NOMO-1 (cell line): ENCODE data around the gene SLC12A6.
"Not testable (repeated sequence)": the region's sequence is repeated elsewhere in the genome, so short reads cannot be mapped to it uniquely, and the experiment has no call there.

Experiments
- DNase-seq, 2 experiments: peaks; one replicate each; lab custom pipeline; 2025; ENCODE audit not compliant: unreplicated experiment in 2 of 2; lab: John Stamatoyannopoulos, UW

SLC12A6 gene

DNA sequence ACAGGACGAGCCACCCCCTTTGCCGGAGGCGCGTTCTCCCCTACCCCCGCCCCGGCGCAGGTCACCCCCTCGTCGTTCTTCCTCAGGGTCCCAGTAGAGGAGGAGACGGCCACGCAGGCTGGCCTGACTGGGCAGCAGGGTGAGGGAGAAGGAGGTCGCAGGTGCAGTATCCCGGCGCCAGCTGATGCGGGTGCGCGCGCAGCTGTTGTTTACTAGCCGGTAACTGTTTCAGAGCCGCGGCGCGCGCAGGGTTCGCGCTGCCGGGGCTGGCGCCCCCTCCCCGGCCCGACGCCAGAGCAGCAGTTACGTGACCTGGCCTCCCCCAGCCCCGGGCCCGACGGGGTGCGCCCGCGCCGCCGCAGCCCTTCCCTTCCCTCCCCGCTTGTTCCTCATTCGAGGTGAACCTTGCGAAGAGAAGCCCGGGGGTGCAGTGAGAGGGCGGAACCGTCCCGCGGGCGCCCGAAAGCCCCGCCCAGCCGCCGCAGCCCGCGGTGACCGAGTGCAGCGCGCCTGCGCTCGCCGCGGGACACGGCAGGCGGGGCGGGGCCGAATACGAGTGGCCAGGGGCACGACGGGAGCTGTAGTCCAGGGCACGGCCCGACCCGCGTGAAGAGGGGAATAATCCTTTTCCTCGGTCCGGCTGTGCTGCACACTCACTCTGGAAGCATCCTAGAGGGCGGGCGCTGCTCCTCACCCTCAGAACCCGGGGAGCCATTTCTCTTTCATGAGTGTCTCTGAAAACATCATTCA is at the start of gene SLC12A6:
Gene SLC12A6 (minus strand): TSS at position 225 of the 750 bp plus-strand sequence. CDS start 1,101 bp downstream, outside the sequence.
- peak; percentile 90 to 94 for DNase-seq

DNA sequence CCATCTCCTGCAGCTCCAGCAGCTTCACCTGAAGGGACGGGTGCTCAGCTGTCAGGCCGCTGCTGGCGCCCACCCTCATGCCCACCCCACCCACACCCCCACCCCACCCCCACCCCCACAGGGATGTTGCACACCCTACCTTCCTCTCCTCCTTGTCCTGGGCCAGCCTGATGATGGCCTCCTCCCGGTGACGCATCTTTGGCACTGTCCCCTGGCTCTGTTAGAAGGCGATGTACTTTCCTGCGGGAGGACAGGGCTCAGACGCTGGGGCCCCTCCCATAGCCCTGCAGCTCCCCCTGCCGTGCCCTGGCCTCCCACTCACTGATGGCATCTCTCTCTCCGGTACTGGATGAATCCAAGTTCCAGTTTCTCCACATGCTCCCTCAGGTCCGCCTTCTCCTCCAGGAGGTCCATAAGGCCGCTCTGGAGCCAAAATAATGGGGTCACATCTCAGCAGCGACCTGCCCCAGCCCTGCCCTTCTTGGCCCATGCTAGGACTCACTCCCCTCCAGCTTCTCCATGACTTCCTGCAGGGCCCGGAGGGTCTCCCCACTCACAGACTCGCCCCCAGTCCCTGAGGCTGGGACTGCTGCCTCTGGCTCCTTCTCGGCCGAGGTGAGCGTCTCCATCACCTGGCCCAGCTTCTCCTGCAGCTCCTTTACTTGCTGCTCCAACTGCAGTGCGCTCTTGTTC is 44.4 kb upstream of the SLC12A6 start:
- DNase-seq = not testable (repeated sequence)

DNA sequence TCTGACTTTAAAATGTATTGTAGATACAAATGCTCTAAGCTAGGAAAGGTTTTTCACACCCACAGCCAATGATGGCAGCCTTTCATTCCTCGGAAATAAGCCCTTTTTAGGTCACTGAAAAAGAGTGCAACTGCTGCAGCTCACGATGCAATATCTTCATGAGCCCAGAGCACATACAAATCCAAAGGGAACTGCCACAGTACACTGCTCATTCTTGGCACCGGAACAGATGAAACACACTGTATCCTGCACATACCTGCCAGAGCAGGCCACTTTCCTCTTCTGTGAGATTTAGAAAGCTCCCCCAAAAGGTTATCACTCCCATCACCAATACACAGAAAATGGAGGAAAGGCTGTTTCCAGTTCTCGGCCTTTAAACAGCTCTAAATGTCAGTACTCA is 42.9 kb upstream of the SLC12A6 start:
- DNase-seq = not testable (repeated sequence)

DNA sequence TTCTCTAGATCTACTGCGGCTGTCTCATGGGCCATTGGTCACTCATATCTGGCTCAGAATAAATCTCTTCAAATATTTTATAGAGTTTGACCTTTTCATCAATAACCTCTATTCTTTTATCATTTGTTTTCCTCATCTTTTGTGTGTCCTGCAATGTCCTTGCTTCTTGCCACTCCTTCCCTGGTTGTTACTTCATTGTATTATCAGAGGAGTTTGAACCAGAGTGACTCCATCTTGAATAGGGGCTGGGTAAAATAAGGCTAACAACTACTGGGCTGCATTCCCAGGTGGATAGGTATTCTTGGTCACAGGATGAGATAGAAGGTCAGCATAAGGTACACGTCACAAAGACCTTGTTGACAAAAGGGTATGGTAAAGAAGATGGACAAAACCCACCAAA is 39.3 kb upstream of the SLC12A6 start:
- no peak for DNase-seq

DNA sequence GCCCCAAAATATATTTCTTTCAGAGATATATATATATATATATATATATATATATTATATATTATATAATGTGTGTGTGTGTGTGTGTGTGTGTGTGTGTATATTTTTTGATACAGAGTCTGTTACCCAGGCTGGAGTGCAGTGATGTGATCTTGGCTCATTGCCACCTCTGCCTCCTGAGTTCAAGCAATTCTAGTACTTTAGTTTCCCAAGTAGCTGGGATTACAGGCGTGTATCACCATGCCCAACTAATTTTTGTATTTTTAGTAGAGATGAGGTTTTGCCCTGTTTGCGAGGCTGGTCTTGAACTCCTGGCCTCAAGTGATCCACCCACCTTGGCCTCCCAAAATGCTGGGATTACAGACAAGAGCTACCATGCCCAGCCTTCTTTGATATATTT is 38.0 kb upstream of the SLC12A6 start:
- not testable (repeated sequence) for DNase-seq

DNA sequence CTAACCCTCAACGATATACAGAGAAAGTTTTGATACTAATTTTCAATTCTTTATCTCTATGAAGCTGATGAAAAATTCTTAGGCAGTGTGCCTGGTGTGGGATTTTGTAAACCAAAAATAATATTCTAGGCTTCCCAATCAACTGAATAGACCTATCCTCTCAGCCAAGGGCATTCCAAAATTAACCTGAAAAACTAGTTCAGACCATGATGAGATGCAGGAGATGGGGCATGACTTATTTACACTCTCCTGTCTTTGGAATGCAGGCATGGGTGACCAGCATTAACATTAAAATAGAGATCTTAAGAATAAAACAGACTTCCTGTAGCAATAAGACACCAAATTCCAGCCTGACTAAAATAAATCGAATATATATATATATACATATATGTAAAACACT is 37.2 kb upstream of the SLC12A6 start:
- DNase-seq = no peak

DNA sequence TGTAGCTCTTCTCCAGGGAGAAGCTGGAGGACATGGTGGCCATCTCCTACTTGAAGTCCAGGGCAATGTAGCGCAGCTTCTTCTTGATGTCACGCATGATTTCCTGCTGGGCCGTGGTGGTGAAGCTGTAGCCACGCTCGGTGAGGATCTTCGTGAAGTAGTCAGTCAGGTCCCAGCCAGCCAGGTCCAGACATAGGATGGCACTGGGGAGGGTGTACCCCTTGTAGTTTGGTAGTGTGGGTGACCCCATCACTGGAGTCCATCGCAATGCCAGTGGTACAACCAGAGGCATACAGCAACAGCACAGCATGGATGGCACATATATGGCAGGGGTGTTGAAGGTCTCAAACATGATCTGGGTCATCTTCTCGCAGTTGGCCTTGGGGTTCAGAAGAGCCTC is 36.4 kb upstream of the SLC12A6 start:
- no peak for DNase-seq

DNA sequence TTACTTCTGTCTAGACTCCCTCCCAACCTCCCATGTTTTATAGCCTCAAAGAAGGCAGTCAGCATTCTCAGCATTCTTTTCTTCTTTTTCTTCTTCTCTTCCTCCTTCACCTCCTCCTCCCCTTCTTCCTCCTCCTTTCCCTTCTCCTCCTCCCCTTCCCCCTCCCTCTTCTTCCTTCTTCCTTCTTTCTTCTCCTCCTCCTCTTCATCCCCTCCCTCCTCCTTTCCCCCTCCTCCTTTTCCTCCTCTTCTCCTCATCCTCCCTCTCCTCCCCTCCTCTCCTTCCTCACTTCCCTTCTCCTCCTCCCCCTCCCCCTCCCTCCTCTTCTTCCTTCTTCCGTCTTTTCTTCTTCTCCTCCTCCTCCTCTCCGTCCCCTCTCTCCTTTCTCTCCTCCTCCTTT is 33.1 kb upstream of the SLC12A6 start:
- no peak for DNase-seq

DNA sequence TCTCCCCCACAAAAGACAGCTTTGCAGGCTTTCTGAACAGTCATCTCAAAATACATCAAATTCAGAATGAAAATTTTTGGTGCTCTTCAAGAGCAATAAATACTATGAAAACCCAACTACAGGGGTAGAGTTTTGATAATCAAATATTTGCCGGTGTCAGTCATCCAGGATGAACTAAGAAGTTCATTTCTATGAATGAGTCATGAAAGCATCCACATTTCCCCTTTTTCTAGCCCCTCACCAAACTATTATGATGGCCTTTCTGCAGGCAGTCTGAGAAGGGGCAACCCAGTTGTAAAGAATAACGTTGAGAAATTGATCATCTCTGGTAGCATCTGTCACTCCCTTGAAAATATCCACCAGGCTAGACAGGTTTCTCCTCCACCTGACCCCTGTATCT is 32.5 kb upstream of the SLC12A6 start:
- no peak for DNase-seq

DNA sequence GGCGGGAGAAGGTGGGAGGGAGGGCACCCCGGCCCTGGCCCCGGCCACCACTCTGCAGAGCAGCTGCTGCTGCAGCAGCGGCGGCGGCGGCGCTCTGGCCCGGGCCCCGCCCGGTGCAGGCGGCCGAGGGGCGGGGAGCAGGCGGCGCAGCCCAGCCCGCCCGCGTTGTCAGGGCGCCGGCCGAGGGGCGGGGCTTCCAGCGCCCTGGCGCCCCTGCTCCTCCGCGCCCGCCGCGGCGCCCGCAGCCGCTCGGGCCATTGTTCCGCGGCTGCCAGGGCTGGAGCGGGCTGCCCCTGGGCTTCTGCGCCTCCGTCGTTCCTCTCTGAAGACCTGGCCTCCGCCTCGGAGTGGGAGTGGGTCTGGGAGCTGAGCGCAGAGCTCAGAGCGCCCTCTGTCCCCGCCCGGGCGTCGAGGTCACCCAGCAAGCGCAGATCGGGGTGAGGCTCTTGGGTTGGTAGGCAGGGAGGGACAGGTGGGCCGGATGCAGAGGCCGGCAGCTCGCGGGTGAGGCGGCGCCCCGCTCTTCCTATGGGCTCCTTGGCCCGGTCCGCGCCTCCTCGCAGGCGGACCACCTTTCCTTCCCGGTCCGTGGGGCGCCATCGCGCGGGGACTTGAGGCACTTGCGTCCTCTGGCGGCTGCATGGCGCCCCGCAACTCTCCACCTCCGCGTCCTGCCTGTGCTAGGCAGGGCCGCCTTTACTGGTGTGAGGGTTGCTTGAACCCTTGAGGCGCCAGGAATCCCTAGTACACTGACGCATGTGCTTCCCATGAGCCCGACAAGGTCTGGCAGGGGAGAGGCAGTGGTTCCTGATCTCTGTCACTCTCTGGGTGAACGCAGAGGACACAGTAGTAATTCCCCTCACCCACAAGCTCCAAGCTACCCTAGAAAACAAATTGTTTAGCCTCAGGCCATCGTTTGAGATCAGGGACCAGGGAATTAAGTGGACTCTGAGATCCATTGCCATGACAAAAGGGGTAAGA is 29.8 kb upstream of the SLC12A6 start, which contains the start of gene LPCAT4:
Gene LPCAT4 (minus strand): TSS at position 96 of the 981 bp plus-strand sequence. CDS start 96 bp downstream, outside the sequence.
- peak; percentile 83 to 92 for DNase-seq

DNA sequence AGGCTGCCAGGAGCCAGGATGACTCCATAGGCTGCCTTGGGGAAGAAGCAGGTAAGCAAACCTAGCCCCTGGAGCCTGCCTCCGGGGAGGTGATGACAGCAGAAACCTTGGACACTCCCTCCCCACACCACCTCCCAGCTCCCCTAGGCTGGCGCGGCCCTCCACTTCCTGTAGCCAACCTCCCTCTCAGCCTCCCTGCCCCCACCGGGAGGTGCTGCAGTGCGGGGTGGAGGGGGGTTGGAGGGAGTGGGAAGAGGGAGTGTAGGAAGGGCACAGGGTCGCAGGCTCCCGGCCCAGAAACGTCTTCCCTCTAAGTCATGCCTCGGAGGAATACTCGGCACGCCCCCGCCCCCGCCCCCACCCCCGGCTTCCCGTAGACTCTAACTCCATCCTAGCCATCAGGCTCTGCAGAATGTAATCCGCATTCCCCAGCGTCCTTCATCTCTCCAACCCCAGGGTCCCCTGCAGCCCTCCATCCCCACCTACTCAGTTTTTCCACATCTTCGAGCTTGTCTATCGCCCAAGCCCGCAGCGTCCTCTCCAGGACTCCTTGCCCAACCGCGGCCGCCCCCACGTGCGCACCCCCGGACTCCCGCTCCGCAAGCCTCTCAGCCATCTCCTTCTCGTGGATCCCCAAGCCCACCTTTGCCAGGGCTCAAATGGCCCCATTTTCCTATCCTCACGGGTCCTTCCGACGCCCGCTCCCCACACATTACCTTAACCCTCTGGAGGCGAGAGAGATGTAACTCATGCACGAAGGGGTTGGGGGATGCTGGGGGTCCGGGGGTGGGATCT is 28.9 kb upstream of the SLC12A6 start:
- peak; percentile 25 to 45 for DNase-seq

DNA sequence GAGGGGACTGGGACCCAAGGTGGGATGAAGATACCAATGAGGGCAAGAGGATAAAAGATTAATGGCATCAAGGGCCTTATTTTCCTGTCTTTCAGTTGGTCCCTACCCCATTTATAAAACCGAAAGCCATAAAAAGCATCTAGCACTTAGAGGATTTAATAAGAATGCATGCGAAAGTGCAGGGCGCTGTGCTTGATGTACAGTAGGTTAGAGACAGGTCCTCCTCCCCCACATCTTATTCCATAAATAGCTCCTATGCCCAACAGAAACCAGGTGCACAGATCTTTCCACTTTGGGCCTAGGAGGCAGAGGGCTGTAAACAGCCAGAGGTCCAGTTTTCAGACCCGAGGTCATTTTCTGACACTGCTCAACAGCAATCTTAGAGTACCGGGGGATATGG is 28.3 kb upstream of the SLC12A6 start:
- no peak for DNase-seq

DNA sequence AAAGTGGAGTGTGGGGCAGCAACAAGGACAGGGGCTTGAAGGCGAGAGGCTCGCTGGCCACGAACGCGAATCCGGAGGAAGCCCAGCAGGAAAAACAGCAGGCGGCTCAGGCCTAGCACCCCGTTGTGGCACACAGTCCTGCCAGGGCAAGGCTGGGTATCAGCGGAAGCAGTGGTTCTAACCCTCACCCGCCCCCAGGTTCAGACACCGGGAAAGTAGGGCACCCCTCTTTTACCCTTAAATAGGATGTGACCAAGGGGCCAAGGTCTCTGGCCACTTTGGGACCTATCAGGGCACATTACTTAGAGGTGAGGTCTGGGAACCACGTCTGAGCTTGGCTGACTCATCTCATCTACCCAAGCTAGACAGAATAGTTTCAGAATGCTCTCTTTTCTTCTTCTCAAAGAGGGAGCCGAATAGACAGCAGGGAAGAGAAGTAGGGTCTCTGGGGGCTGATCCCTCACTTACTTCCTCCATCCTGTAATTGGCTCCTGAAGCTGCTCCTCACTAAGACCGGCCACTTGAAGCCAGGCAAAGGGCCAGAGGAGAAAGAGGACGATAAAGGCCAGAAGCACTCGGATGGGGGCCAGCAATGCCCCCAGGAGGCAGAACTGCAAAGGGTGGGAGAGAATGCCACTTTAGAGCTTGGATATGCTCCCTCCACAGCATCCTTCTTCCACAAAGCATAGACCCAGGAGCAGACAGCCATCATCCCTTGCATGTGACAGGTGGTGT is 27.7 kb upstream of the SLC12A6 start:
- no peak for DNase-seq

DNA sequence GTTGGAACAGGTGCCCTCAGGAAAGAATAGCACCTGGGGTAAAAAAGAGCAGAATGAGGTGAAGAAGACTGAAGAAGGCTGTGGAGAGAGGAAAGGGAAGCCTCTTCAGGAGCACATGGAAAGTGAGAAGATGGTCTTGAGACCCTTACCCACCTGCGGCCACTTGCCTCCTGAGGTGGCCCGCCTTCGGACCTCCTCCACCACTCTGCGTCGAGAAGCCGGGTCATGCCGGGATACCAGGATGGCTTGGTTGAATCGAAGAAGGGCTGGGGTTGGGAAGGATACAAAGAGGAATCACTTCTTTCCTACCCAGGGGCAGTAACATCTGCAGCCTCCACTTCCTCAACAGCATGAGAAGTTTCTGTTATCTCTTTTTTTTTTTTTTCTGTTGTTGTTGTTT is 26.5 kb upstream of the SLC12A6 start:
- DNase-seq = no peak

DNA sequence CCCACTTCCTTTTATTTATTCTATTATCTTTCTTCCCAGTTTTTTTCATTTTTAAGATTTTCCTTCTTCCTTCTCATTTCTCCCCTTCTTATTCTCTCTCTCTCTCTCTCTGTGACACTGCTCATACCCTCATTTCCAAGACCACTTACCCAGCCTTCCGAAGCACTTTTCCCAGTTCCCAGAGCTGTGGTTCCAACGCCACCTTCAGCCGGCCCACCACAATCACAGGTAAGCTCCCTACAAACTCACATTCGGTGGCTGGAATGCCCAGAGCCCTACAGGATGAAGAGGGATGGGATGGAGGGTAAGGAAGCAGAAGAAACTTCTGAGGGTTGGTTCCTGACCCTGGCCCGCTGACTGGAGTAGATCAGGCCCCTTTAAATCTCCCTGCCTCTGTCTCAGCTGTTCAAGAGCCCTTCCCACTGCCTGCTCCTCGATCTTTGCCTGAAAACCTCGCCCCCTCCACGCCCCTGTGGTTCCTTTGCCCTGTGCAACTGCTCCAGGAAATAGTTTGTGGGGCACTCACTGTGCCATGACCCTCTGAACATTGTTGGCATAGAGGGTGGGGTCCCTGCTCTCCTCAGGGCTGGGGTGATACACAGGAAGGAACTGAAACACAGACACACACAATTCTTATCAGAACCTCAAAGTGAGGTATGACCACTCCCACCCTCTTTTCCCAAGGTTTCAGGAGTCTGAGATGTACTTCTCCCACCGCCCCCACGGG is 24.6 kb upstream of the SLC12A6 start:
- DNase-seq = no peak

DNA sequence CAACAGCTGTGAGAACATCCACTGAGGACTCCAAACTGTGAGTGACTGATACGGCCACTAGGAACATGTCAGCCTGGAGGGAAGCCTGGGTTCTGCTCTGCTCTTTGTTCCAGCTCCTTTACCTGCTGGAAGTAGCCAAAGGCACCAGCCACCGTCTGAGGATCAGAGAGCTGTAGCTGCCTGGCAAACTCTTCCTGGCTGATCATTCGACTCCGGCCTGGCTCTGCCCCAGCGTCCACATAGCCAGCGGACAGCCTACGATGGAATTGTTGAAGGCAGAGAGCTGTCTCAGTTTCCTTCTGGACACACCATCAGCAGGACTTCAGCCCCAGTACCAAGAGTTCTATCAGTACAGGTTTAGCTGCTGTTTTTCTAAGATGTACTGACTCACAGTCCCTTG is 23.7 kb upstream of the SLC12A6 start:
- no peak for DNase-seq

DNA sequence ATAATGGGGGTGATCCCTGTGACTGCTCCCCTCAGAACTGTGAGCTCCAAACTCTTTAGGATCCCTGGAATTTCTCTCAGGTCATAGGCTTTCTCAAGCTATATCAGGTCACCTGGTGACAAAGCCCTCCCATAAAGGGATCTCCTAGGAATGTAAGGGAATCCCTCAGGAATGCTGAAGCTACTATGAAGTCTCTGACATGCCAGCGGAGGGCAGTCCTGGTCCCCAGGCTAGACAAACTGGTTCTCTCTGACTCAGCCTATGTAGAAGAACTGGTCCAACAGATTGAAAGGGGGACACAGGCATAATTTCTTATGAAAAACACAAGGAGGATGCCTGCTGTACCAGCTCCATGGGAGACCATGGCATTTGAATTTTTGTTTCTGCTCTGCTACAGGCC is 22.7 kb upstream of the SLC12A6 start:
- DNase-seq = no peak

DNA sequence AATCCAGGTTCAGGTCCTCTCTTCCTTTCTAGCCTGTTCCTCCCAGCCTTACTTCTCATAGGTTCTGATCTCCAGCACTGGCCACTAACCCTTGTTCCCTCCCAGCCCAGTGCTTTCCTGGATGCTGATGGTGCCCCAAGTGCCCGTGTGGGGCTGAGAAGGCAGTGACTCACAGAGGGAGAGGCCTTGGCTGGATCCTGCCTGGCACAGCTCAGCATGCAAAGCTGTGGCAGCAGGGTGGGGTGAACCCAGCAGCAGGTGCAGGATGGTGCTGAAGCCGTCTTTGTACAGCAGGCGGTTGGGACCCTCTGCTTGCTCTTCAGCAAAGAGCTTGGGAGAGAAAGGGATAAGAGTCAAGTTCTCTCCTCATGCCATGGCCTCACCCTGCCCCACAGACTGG is 21.8 kb upstream of the SLC12A6 start:
- DNase-seq = no peak

DNA sequence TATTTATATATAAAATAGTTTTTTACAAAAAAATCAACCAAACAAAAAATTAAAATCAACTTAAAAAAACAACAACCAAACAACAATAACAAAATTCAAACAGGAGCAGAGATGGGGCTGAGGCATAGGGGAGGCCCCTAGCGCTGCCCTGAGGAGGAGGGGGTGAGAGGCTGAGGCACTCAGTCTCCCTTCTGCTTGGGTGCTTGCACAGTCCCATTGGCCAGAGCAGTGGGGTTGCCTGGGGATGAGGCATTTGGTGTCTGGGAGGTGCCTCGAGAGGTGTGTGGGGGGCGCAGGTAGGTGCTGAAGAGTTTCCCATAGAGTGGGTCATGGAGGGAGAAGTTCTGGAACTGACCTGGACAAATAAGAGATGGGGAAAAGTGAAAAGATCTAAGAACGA is 21.4 kb upstream of the SLC12A6 start:
- no peak for DNase-seq
